Measurements from ENCODE around the gene RNF157.

- TF ChIP-seq CTCF (IDR thresholded peaks at IDR 0.05), result no peak
- TF ChIP-seq REST (IDR thresholded peaks at IDR 0.05; ENCODE audit: insufficient read depth in 1 of 2, low read depth in 2 of 2, low read length in 1 of 2), result no peak
- no peak for TF ChIP-seq TCF7L2 (IDR thresholded peaks at IDR 0.05; ENCODE audit: low read depth, low read length)
- TF ChIP-seq POLR2AphosphoS5 (IDR thresholded peaks at IDR 0.05; ENCODE audit: low read depth, low read length), result no peak
- TF ChIP-seq SIN3A (IDR thresholded peaks at IDR 0.05; ENCODE audit: borderline replicate concordance, insufficient read depth, low read depth, low read length), result no peak
These were observed 29.0 kb upstream of the RNF157 start for GRCh38 chr17:76268991-76269981.

Data from Panc1 (cell line).